PC-9 (cell line): Measurements from ENCODE around the gene TCF4.

Source experiments
- EZH2 ChIP-seq: fragments of 200-600 bp; sonication (generic); IDR thresholded peaks from 2 replicates; pipeline ENCODE4 v1.8.0; 2017; ENCODE audit warnings: antibody characterized with exemption, low read depth
- TF ChIP-seq, protein P1 (sequence below): fragments of 200-600 bp; sonication (generic); conservative IDR thresholded peaks from 2 replicates; pipeline ENCODE4 v1.6.1; 2017; ENCODE audit warnings: mixed run types, antibody characterized with exemption, mild to moderate bottlenecking, moderate library complexity

DNA sequence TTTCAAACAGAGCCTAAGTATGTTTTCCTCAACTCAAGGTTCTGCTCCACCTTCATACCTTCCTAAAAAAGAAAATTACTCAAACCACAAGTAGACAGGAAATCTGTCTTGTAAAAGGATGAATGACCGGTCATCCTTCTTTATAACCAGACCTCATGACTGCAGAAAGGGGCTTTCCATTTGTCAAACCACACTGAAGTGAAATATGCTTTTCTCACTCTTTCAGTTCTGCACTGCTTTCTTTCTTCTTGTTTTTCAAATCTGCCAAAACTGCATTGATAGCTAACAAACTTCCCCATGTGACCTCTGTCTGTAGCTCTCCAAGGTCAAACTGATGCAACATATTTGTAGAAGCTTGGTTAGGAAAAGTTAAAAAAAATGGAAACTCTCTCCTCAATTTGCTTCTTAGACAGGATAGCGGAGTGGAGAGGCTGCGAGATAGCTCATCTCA lies 319.8 kb downstream of the TCF4 start:
- TF ChIP-seq EZH2: no peak
- TF ChIP-seq, protein P1, sequence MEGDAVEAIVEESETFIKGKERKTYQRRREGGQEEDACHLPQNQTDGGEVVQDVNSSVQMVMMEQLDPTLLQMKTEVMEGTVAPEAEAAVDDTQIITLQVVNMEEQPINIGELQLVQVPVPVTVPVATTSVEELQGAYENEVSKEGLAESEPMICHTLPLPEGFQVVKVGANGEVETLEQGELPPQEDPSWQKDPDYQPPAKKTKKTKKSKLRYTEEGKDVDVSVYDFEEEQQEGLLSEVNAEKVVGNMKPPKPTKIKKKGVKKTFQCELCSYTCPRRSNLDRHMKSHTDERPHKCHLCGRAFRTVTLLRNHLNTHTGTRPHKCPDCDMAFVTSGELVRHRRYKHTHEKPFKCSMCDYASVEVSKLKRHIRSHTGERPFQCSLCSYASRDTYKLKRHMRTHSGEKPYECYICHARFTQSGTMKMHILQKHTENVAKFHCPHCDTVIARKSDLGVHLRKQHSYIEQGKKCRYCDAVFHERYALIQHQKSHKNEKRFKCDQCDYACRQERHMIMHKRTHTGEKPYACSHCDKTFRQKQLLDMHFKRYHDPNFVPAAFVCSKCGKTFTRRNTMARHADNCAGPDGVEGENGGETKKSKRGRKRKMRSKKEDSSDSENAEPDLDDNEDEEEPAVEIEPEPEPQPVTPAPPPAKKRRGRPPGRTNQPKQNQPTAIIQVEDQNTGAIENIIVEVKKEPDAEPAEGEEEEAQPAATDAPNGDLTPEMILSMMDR: no peak
